Right renal pelvis (tissue), 4 donors: ENCODE measurements around the gene CDC42BPB. TPM values are rescaled to one million over a fixed set of nuclear protein-coding genes. Genes with fewer than 3 reads are reported as not detected.

Source experiments
- DNase-seq, 4 donors: peaks; one replicate each; pipeline ENCODE4 v3.0.0-alpha.2; 2013; ENCODE audit warnings: low read depth in 4 of 4, low spot score in 3 of 4, missing footprints in 1 of 4
- polyA plus RNA-seq, 4 donors: library from polyadenylated mRNA; unstranded; fragments of 120-200 nt; gene quantifications; one replicate each; pipeline ENCODE4 v1.2.1, GENCODE V29; 2013; ENCODE audit not compliant: insufficient read length in 4 of 4

Gene CDC42BPB
- polyA plus RNA-seq, 4 donors, result 70.9 to 79.1 (median 75.2) TPM

DNA sequence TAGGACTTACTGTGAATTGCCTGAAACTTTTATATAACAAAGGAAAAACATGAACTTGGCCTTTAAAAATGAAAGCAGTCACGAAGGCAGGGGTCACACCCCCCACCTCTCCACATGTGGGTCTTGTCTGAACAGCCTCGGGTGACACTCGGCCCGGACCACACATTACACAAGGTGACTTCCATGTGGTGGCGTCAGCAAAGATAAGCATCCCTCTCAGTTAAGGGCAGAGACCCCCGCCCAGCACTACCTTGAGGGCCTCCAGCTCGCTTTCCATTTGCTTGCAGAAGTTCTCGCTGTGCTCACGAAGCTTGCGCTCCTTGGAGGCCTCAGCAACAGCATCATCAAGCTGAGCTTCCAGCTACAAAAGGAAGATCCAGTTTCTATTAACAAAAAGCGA lies 87.4 kb downstream of the CDC42BPB start:
- DNase-seq, result no peak

DNA sequence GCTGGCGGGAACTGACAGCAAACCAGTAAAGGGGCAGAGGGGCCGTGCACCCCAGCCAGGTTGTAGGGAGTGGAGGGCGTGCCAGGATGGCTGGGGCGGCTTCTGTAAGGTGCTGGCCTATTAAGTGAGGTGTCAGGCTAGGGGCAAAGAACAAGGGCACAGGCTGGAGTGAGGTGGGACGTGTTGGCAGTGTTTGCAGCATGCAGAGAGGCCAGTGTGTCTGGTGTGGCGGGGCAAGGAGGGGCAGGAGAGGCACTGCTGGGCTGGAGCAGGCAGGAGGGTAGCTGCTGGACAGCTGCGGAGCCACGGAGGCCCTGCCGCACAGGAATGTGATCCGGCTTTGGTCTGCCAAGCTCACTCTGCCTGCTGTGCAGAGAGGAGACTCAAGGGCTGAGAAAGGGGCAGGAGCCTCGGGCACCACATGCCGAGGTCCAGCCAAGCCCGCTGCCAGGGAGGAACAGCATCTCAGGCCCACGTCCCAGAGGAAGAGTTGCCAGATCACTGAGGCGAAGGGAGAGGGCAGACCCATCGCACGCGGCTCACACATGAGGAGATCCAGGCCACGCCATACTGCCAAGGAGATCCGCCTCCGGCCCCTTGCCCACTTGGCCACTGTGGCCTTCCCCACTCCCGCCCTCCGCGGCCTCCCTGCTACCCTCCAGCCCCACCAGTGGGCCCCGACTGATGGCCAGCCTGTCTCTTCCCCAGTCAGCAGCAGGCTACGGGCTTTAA lies 88.1 kb downstream of the CDC42BPB start:
- DNase-seq, result no peak

DNA sequence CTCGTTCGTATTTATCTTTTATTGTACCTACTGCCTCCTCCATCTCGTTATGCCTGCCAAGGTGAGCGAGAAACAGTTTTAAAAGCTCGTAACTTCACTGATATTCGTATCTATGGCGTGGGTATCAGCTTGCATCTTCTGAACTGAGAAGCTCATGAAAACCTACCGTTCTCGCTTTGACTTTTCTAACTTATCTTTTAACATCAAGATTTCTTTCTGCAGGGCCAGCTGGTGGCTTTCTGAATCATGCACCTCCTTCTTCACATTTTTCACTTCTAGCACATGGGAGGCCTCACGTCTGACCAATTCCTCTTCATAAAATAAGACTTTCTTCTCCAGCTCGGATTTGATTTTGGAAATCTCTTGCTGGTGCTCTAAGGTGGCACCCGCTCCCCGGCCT lies 89.0 kb downstream of the CDC42BPB start:
- no peak for DNase-seq

DNA sequence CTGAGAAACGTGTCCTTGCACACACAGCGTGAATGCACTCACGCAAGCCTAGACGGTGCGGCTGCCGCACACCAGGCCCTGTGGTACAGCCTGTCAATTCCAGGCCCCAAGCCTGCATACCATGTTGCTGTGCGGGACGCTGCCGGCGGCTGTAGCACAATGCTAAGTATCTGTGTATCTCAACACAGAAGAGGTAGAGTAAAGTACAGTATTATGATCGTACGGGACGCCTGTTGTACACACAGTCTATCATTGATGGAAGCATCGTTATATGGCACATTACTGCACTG lies 89.9 kb downstream of the CDC42BPB start:
- DNase-seq, result no peak

DNA sequence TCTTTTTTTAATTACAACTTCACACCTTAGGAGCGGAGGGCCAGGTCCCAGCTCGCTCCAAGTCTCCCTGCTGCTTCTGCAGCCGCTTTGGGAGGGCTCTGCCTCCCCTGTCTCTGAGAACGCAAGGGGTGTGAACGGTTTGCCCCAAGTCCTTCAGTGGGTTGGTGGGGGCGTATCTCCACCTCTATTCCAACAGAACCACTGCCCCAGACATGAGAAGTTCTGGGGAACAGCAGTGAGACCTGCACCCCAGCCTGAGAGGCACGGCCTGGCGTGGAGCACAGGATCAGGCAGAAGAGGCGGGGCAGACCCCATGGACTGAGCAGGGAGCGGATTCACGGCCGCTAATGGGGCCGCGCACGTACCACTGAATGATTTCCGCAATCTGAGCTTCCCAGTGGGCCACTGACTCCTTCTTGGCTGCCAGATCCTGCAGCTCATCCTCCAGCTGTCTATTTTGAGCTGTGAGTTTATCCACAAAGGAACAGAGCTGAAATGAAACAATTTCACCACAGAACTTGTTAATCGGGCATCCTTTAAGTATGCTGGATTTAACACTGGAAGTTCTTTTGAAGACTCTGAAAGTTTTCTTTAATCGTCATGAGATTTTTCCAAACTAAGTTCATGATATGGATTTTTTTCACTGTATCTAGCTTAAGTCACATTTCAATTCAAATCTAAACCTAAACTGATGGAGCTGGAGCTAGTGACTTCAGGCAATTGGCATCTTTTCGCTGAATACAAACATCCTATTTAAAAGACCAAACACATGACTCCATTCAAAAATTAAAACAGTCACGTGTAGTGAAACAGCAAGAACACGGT lies 90.5 kb downstream of the CDC42BPB start:
- no peak for DNase-seq

DNA sequence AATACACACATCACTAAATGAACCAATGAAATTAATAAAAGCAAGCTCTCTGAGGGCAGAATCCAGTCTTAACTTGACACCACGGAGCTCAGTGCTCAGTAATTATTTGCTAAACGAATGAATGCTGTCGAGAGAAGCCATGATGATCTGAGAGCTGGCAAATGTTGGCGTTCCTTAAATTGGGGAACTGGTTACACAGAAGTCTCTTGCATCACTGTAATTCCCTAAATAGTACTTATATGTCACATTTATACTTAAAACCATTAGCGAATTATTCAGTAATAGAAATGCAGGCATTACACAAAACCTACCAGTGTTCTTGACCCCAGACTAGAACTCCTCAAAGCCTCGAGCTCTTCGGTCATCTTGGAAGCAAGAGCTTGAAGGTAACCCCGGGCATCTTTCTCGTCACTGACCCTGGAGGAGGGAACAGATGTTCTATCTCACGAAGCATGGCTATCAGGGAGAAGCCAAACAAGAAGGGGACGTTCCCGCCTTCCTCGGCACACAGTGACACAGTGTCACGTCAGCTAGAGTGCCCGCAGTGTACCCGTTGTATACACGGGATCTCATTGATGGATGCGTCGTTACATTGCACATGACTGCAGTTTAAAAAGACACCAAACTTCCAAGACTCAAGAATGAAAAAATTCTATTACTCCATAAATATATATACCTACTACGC lies 91.2 kb downstream of the CDC42BPB start:
- no peak for DNase-seq

DNA sequence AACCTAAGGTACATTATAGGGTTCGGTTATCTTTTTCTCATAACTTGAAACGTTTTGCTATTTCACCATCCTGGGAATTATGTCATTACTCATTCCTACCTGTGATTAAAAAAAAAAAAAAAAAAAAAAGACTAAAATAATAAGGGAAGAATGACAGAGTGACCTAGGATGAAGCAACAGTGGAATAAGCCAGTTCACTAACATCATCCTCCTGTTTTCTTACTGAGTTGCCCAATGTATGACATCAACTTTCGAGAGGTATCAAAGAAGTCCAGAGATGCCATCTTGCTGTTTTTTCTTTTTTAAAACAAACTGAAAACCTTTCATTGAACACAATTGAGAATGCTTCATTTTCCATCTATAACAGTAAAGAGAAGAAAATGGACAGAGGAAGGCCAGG lies 92.1 kb downstream of the CDC42BPB start:
- no peak for DNase-seq

DNA sequence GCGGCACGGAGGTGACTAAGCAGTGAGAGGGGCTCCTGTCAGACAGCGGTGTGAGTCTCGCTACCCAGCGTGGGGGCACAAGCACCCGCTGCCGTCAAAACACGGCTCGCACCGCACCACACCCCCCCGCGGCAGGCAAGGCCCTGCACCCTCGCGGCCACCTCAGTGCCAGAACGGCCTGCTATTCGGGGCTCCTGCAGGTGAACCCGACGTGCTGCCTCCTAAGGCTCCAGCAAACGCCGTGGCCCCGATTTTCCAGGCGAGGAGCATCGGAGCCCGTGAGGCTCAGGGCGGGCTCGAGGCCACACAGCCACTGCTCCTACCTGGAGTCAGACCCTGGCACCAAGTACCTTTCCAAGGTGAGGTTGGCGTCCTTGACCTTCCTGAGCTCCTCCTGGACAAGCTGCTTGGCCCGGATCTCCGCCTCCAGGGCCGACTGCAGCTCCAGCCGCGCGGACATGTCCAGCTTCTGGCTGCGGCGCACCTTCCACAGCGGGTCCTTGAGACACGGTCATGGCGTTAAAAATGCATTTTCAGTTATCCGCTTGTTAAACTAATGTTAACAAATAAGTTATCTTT lies 93.1 kb downstream of the CDC42BPB start:
- DNase-seq, result no peak

DNA sequence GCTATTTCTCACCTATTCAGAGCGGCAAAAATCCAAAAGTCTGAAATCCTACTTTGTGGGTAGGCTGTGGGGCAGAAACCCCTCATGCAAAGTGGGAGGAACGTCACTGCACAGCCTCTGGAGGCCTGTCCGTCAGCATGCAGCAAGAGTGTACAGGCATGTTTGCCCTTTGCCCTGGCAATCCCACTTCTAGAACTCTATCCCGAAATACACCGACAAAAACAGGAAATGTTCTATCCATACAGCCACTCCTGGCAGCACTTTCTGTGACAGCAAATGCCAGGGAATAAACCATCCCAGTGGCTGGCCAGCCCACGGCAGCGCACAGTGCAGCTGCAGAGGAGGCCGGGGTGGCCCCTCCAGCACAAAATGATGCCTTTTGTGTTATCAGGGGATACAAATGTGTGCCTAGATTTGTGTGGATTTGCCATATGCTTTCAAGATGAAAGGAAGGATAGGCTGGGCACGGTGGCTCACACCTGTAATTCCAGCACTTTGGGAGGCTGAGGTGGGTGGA lies 95.2 kb downstream of the CDC42BPB start:
- DNase-seq, result no peak

DNA sequence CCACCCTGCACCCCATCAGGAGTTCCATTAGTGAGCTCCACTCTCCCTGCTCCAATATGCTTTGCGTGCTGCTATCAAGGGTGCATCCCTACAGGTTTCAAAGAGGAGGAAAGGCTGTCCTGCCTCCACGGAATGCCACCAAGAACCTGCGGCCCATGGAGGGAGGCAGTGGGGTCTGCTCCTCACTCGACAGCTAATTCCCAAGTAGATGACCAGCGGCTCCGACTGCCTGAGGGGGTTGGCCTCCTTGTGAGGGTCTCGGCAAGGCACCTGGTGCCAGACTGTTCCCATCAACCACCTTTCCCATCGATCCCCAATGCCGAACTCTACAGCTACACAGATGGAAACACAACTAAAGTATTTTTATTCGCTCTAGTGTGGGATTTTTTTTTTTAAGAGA lies 98.9 kb downstream of the CDC42BPB start:
- DNase-seq, result no peak

DNA sequence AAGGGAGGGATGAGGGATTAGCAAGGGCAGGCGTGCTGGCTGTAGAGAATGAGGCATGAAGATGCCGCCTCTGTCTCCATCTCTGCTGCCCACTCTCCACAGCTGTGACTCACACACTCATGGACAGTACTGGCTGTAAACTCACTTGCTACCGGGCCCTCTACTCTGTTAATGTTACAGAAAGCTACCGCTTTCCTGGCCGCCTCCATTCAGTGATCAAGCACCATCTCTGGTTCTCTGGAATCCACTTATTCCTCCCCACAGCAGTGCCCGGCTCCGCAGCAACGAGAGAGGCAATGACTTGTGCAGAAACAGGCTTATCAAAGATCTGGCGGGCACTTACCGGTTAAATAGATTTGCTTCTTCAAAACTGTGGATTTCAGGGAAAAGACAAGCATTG lies 100.1 kb downstream of the CDC42BPB start:
- DNase-seq, result no peak

DNA sequence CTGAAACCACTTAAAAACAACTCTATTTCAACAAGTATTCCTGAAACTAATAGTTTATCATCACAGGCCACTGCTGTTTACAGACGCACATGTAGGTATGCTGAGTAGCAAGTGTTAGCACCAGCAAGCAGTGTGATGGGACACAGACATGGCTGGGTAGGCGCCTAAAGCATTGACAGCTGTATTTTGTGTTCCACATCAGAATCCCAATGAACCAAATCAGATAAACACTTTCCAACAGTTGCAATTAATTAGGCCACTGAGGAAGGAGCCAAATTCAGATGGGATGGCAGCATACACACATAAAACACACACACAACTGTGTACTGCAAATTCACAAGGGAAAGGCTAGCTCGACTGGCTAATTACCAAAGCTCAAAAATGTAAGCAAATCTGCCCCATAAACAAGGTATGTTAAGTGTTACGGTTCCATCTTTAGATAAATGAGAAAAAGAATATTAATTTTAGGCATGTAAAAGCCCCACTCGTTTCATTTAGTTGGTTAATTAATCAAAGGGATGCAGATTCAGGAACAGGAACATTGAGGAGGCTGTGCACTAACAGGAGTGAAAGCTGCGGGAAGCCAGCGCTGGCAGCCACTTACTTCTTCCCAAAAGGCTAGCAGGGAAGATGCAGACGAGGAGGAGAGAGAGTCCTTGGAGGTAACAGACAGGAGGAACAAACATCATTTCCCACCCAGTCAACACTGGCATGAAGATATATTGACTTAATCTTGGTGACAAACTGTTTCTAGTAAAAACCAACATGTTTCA lies 101.5 kb downstream of the CDC42BPB start:
- no peak for DNase-seq

DNA sequence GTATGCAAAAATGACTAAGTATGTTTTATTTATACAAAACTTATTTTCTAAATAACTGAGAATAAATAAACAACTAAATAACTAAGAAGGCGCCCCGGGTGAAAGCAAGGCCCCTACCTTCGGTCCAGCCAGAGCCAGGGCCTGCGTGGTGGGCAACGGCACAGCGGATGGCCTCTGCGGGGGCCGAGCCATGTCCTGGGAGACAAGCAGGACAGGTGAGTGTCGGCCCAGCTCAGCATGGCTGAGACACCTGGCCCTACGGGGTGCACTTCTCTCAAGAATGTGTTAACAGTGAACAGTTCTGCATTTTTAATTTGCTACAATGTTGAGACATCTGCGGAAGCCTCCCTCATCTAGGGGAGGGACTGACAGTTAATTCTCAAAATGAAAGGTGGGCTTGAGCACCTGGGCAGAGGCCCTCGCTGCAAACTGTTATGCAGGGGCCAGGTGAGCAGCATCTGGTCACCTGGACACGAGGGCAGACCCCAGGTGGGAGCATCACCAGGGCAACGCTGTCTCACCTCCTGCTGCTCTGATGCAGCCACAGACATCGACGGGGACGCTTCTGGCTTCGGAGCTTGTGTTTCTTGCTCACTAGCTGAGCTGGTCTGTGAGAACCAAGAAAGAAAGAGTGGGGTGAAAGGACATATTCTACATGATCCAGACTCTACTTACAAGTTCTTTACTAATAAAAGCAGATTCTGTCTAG lies 103.1 kb downstream of the CDC42BPB start:
- no peak for DNase-seq

DNA sequence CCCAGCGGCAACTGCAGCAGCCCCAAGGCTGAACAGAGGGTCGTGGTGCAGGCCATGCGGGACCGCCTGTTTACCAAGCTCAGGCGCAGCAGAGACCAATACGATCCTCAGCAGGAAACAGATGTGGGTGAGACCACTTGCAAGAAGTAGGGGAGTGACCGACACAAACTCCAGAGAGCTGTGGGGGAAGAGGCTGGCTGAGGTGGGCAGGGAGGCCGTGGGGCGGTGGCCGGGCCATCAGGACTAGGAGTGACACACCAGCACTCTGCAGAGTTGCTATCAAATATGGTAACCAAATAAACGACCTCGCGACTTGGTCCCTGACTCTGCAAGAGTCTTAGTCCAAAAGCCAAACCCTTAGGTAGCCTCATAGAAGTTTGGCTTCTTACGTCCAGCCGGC lies 104.2 kb downstream of the CDC42BPB start:
- DNase-seq, result no peak

DNA sequence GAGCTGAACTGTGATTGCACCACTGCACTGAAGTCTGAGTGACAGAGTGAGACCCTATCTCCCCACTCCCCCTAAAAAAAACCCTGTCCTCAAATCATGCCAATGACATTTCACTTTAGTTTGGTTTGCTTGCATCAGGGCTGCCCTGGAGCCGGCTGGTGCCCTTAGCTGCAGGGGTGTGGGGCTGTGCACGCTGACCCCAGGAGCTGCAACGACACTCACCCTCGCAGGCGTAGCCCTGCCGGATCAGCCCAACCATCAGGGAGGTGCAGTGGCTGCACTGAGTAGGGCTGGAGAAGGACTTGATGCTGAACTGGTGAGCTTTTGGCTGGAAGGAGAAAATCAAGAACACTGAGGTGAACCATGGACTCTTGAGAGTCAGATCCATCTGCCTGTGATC lies 105.1 kb downstream of the CDC42BPB start:
- DNase-seq, result no peak

DNA sequence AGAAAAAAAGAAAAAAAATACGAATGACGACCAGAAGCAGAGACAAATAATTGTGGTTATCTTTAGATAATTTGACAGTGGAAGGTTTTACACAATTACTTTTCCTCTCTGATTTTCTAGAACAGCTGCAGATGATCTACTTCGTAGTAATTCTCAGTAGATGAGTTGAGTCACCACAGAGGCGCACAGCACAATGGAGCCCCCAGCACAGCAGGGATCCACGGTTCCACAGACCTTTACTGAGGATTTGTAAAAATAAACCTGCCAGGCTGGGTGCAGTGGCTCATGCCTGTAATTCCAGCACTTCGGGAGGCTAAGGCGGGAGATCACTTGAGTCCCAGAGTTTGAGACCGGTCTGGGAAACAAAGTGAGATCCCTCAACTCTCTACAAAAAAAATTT lies 105.5 kb downstream of the CDC42BPB start:
- DNase-seq, result no peak

DNA sequence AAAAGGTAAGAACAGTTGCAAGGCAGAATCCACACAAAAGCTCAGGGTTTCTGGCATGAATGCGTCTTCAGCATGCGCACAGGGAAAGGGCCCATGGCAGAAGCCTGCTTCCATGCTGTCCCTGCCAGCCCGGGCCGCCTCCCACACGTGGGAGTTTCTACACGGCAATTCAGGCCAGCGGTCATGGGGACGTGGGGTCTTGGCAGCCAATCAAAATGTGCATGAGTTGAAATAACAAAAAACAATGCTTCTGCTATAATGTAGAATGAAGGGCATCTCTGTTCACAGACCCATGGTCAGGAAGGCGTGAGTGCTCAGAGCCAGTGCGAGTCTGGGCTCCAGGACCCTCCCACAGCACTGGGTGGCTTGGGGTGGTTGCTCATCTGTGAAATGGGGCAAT lies 106.3 kb downstream of the CDC42BPB start:
- no peak for DNase-seq

DNA sequence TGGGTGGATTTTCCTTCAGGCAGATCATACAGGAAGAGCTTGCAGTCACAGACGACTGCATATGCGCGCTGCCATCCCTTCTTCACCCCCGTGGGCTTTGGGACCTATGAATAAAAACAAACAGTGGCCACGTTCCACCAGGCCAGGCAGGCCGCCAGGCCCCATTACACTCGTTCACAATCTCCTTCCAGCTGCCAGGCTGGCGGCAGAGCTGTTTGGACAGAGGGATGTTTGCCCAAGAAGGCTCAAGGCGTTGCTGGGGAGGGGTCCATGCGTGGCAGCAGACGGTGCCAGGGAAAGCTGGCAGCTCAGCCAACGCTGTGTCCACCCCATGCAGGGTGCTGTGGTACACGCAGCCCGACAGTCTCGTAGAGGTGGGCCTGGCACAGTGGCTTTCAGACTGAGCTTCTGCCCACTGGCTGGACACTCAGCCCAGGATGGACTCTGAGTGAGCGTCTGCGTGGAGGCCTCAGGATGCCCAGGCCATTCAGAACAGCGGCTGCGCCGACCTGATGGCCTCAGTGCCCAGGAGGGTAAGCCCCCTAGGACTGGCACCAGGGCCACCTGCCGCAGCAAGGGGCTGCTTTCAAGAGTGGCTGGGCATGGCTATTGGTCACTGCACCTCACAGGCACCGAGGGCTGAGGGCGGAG lies 107.4 kb downstream of the CDC42BPB start:
- no peak for DNase-seq

DNA sequence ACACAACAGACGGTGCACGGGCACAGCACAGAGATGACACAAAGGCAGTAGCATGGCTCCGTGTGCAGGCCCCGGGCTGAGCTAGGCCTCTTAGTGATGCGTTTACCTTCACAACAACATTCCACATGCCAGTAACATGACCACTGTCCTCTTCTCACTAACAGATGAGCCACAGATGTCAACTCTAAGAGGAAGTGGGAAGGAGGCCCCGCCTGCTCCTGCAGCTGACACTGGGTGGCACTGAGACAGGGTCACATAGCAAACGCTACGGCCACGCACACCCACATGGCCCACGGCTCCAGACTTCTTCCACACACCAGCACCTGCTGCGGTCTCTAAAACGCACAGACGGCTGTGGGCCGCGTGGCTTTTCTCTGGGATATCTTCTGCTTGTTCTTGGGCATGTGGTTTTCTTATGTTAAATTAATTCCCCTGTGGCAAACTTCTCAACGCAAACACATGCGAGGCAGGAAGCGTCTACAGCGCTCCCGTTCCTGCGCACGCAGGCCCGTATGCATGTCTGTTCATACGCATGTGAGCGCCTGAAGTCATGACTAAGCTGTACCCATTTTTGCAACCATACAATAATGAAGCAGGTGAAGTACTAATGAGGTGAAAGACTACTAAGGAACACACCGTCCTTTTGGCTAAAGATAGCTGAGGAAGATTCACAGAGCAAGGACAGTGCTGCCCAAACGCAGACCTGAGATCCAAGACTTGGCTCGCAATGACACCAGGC lies 108.1 kb downstream of the CDC42BPB start:
- no peak for DNase-seq
